A549 treated with AZD9567 at 1 μM for 4 hours (cell line): ENCODE results near the gene ARL3. TPM values are rescaled to one million over a fixed set of nuclear protein-coding genes. Genes with fewer than 3 reads are reported as not detected.

Experiments
- total RNA-seq: library from RNA; stranded (reverse); fragments of 200-300 nt; extraction: Qiagen RNA extraction; gene quantifications from 5 replicates; pipeline ENCODE4 v1.2.3, GENCODE V29; 2022; ENCODE audit not compliant: insufficient read depth

Gene ARL3, protein sequence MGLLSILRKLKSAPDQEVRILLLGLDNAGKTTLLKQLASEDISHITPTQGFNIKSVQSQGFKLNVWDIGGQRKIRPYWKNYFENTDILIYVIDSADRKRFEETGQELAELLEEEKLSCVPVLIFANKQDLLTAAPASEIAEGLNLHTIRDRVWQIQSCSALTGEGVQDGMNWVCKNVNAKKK
- 14.0 to 14.8 TPM (median 14.5 TPM) in 5 replicates for total RNA-seq

GRCh38 chr10:102713814-102714620 is at the start of gene ARL3:
Gene ARL3, minus strand, starts transcription at chr10:102714397. Its CDS starts 122 bp downstream, at chr10:102714275.

DNA sequence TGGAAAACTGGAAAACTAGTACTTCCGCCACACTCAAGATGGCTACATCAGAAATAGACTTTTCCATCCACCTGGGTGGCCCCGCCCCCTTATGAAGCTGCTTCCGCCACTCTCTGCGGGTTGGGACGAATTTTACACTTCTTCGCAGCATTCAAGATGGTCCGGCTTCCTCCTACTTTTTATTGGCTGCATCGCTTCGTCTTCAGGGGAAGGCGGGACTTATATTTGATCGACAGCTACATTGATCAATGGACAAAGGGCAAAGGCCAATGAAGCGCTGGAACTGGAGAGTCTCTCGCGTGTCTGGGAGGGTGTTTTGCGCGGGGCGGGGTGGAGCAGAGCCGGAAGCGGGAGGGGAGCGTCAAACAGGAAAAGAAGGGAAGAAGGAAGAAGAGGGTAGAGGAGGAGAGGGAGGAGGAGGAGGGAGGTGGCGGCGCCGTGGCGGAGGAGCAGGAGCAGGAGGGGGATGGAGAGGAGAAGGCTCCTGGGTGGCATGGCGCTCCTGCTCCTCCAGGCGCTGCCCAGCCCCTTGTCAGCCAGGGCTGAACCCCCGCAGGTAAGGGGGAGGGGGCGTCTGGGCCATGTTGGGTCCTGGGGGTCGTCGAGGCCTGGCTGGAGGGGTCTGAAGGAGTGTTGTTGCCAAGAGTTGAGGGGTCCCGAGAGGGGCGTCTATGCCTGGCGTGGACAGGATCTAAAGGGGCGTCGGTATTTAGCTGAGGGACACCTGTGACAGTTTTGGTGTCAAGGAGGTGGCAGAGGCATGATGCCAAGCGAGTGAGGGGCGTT is 29.6 kb upstream of the ARL3 start, which contains the start of gene WBP1L:
Gene WBP1L (plus strand): TSS at position 361 of the 786 bp plus-strand sequence. CDS start 106 bp downstream, at position 467.

GRCh38 chr10:102714621-102715455 is 641 bp upstream of the ARL3 start, which contains the start of gene SFXN2:
Gene SFXN2, plus strand, starts transcription at chr10:102714636. Its CDS starts 12,001 bp downstream, at chr10:102726637.

DNA sequence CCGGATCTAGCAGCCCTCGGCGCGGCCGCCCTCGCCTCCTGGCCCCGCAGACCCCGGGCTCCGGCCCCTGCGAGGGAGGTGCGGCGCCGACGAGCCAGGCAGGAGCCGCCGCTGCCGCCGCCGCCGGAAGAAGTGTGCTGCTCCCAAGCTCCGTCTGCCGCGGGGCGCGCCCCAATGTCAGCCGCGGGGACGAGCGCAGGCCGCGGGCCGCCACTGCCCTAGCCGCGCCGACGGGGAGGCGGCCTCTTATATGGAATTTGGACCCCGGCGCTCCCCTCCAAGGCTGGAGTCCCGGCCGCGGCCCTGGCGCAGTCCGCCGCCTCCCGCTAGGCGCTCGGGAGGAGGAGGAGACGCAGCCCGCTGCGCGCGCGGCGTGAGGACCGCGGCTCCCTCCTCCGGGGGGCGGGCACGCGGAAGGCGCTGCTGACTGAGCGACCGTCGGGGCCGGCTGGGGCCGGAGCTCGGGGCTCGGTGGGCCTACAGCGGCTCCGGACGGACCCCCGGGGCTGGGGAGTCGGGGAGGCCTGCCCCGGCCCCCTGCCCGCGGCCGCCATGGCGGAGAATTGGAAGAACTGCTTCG is 70.0 kb downstream of the ARL3 start, which contains the start of gene TRIM8:
Gene TRIM8 (plus strand): TSS at position 414 of the 580 bp plus-strand sequence. CDS start 139 bp downstream, at position 553.

Other genes starting within 250 kb of the ARL3 start
- 85.2 to 107 TPM (median 93.5 TPM) in 5 replicates for gene ACTR1A, start 211.7 kb downstream of the ARL3 start, total RNA-seq
- 5.0 to 8.4 TPM (median 7.5 TPM) in 5 replicates for gene SUFU, start 210.4 kb downstream of the ARL3 start, total RNA-seq
- gene TRIM8, start 69.9 kb downstream of the ARL3 start, total RNA-seq, result 36.2 to 41.8 TPM (median 38.8 TPM) in 5 replicates
- gene SFXN2, start 239 bp upstream of the ARL3 start, total RNA-seq, result 1.9 to 4.2 TPM (median 3.6 TPM) in 5 replicates
- gene WBP1L, start 29.6 kb upstream of the ARL3 start, total RNA-seq, result 22.8 to 26.5 TPM (median 25.6 TPM) in 5 replicates
- gene CYP17A1, start 123.0 kb upstream of the ARL3 start, total RNA-seq, result not detected in 5 replicates
- 17.4 to 26.4 TPM (median 25.4 TPM) in 5 replicates for gene BORCS7, start 139.9 kb upstream of the ARL3 start, total RNA-seq
- 2.4 to 3.6 TPM (median 3.4 TPM) in 5 replicates for gene AS3MT, start 155.1 kb upstream of the ARL3 start, total RNA-seq
- gene CNNM2, start 203.9 kb upstream of the ARL3 start, total RNA-seq, result 2.4 to 4.9 TPM (median 4.6 TPM) in 5 replicates